HepG2 (cell line): ENCODE results near the gene SRCAP. TPM values are rescaled to one million over a fixed set of nuclear protein-coding genes. Genes with fewer than 3 reads are reported as not detected.

Experiments used
- ATF1 ChIP-seq: IDR thresholded peaks from 2 replicates; pipeline ENCODE4 v1.6.1; 2016; ENCODE audit warnings: mild to moderate bottlenecking, control low read depth
- CCAR2 ChIP-seq: fragments of 200-400 bp; formaldehyde crosslinking; optimal IDR thresholded peaks from 2 replicates; pipeline ENCODE3; 2018; ENCODE audit warnings: low read depth, mild to moderate bottlenecking, low read length, moderate library complexity
- HMG20A ChIP-seq: IDR thresholded peaks from 2 replicates; pipeline ENCODE4 v1.6.1; 2016; ENCODE audit warnings: borderline replicate concordance
- HNF1A ChIP-seq, 2 experiments: sonication (generic) in 1 of 2; formaldehyde crosslinking in 1 of 2; IDR thresholded peaks; 2 replicates each; pipeline versions ENCODE4 v1.4.0 to v1.6.1; 2016 to 2020; ENCODE audit warnings: borderline replicate concordance in 1 of 2, low read depth in 1 of 2, mild to moderate bottlenecking in 1 of 2, missing genetic modification reagents in 1 of 2
- HNF4G ChIP-seq, 2 experiments: sonication (generic) in 1 of 2; formaldehyde crosslinking in 1 of 2; IDR thresholded peaks; 2 replicates each; pipeline versions ENCODE4 v1.4.0 to v1.6.1; 2011 to 2020; ENCODE audit warnings: borderline replicate concordance in 2 of 2, low read depth in 2 of 2, mild to moderate bottlenecking in 2 of 2, low read length in 1 of 2, missing genetic modification reagents in 1 of 2, moderate library complexity in 1 of 2
- IRF2 ChIP-seq: IDR thresholded peaks from 2 replicates; pipeline ENCODE4 v1.6.1; 2018; ENCODE audit warnings: missing genetic modification reagents, missing compliant biosample characterization
- PHF5A ChIP-seq: IDR thresholded peaks from one replicate; pipeline ENCODE4 v1.6.1; 2018; ENCODE audit warnings: low read depth, missing genetic modification reagents; ENCODE audit not compliant: unreplicated experiment
- PRMT3 ChIP-seq: sonication (generic); formaldehyde crosslinking; IDR thresholded peaks from 2 replicates; pipeline ENCODE4 v1.8.1; 2022; ENCODE audit warnings: low read depth, mild to moderate bottlenecking, moderate library complexity, missing genetic modification reagents, borderline replicate concordance
- TBX3 ChIP-seq: fragments of 450-650 bp; IDR thresholded peaks from 2 replicates; pipeline ENCODE4 v1.6.1; 2017; ENCODE audit warnings: antibody characterized with exemption, mild to moderate bottlenecking, inconsistent platforms, borderline replicate concordance
- ZHX1 ChIP-seq: sonication (generic); formaldehyde crosslinking; IDR thresholded peaks from 2 replicates; pipeline ENCODE4 v1.8.1; 2022; ENCODE audit warnings: low read depth, mild to moderate bottlenecking, missing genetic modification reagents
- ZNF143 ChIP-seq: sonication (generic); formaldehyde crosslinking; IDR thresholded peaks from 2 replicates; pipeline ENCODE4 v1.4.0; 2020; ENCODE audit warnings: missing genetic modification reagents
- ZNF274 ChIP-seq: sonication (generic); formaldehyde crosslinking; IDR thresholded peaks from 2 replicates; pipeline ENCODE4 v1.5.1; 2020; ENCODE audit warnings: mild to moderate bottlenecking, missing genetic modification reagents
- ZNF317 ChIP-seq: sonication (generic); formaldehyde crosslinking; IDR thresholded peaks from 2 replicates; pipeline ENCODE4 v1.5.0; 2020; ENCODE audit warnings: mild to moderate bottlenecking, missing genetic modification reagents
- ZNF33A ChIP-seq: sonication (generic); formaldehyde crosslinking; IDR thresholded peaks from 2 replicates; pipeline ENCODE4 v1.5.1; 2020; ENCODE audit warnings: missing genetic modification reagents, mild to moderate bottlenecking, moderate library complexity, borderline replicate concordance
- ZNF431 ChIP-seq: sonication (generic); formaldehyde crosslinking; IDR thresholded peaks from 2 replicates; pipeline ENCODE4 v1.9.0; 2022; ENCODE audit warnings: missing genetic modification reagents, low read depth, mild to moderate bottlenecking, borderline replicate concordance
- ZNF580 ChIP-seq: IDR thresholded peaks from 2 replicates; pipeline ENCODE4 v1.6.1; 2016; ENCODE audit warnings: low read depth, borderline replicate concordance
- ZNF644 ChIP-seq: IDR thresholded peaks from 2 replicates; pipeline ENCODE4 v1.6.1; 2016; ENCODE audit warnings: low read depth
- polyA plus RNA-seq, 8 experiments: library from polyadenylated mRNA; depleted of rRNA in 3 of 8; stranded (reverse) in 7 of 8; unstranded in 1 of 8; fragments of >200 nt; fragmentation: Illumina TruSeq in 4 of 8; extraction: Trizol in 4 of 8; gene quantifications; 2 replicates each; pipeline versions ENCODE4 v1.2.1 to v1.2.3, GENCODE V29; 2011 to 2016; ENCODE audit warnings: low read depth in 4 of 8, missing spikeins in 1 of 8, mixed read lengths in 1 of 8; ENCODE audit not compliant: insufficient read depth in 1 of 8
- total RNA-seq, 5 experiments: library from RNA; depleted of rRNA; stranded (reverse); fragments of >200 nt; fragmentation: Illumina TruSeq; extraction: Trizol; gene quantifications; 2 replicates each; pipeline ENCODE4 v1.2.3, GENCODE V29; 2016; ENCODE audit warnings: low read depth in 1 of 5
- TF ChIP-seq, protein P1 (sequence below): sonication (generic); formaldehyde crosslinking; IDR thresholded peaks from 2 replicates; pipeline ENCODE4 v1.4.0; 2020; ENCODE audit warnings: missing genetic modification reagents

SRCAP gene
- total and polyA plus RNA-seq, 2 of the 13 experiments (the other 11 are each of a cell fraction or from before 2014, with no cell fraction given), result 4.9 to 9.0 TPM

GRCh38 chr16:30786936-30787612 lies 88.1 kb downstream of the SRCAP start, which contains the start of gene ZNF629 (continued):
- TF ChIP-seq HNF1A (IDR thresholded peaks at IDR 0.05; ENCODE audit: low read depth) (no peak; the same call in 1 of the 2 replicates), HNF1A (CRISPR knock-in tag; IDR thresholded peaks at IDR 0.05; ENCODE audit: borderline replicate concordance) (no peak), ZNF33A (no peak), TBX3 (no peak), PHF5A (CRISPR knock-in tag) (no peak), ZNF431 (CRISPR knock-in tag) (0 out of 2 replicates have a peak, but pooled peaks have one; percentile 50), ZNF580 (peak; percentile 74; the same call in 1 of the 2 replicates), ZNF143 (peak; percentile 74), PRMT3 (CRISPR knock-in tag) (no peak), IRF2 (CRISPR knock-in tag) (peak; percentile 65), ZNF644 (CRISPR knock-in tag) (no peak), CCAR2 (no peak), ZNF317 (CRISPR knock-in tag) (peak; percentile 81; the same call in 1 of the 2 replicates), ATF1 (no peak; the same call in 1 of the 2 replicates), ZNF274 (CRISPR knock-in tag) (no peak), HMG20A (CRISPR knock-in tag) (peak; percentile 43; the same call in 1 of the 2 replicates), ZHX1 (CRISPR knock-in tag) (peak; percentile 31; the same call in 1 of the 2 replicates), HNF4G (IDR thresholded peaks at IDR 0.05; ENCODE audit: borderline replicate concordance, low read depth, low read length) (peak; percentile 59; the same call in 1 of the 2 replicates), HNF4G (CRISPR knock-in tag; IDR thresholded peaks at IDR 0.05; ENCODE audit: borderline replicate concordance, low read depth) (peak; percentile 38; the same call in 1 of the 2 replicates)
- TF ChIP-seq, protein P1, sequence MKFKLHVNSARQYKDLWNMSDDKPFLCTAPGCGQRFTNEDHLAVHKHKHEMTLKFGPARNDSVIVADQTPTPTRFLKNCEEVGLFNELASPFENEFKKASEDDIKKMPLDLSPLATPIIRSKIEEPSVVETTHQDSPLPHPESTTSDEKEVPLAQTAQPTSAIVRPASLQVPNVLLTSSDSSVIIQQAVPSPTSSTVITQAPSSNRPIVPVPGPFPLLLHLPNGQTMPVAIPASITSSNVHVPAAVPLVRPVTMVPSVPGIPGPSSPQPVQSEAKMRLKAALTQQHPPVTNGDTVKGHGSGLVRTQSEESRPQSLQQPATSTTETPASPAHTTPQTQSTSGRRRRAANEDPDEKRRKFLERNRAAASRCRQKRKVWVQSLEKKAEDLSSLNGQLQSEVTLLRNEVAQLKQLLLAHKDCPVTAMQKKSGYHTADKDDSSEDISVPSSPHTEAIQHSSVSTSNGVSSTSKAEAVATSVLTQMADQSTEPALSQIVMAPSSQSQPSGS (CRISPR knock-in tag), result peak; percentile 73
